Left forelimb (tissue), 1 donor: Measurements from ENCODE around the gene POLR2E.

ENCODE experiments used
- DNase-seq: peaks from one replicate; pipeline ENCODE4 v3.0.0-alpha.2; 2018; ENCODE audit warnings: low spot score

Gene POLR2E

DNA sequence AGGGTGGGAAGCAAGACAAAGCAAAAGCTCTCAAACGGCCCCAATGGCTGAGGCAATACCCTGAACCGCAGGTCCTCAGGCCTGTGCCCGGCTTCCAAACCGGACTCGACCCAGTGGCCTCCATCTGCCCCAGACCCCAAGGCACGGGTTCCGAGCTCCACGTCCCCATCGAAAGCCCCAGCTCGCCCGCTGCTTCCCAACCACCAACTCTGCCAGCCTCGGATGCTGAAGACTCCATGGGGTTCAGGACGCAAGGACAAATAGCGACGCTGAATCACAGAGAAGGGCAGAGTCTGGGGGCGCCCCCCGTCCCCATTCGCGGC is 559 bp downstream of the POLR2E start:
- no peak for DNase-seq

- no peak for DNase-seq
Observed at GRCh38 chr19:1093811-1094553, 1.2 kb downstream of the POLR2E start.

DNA sequence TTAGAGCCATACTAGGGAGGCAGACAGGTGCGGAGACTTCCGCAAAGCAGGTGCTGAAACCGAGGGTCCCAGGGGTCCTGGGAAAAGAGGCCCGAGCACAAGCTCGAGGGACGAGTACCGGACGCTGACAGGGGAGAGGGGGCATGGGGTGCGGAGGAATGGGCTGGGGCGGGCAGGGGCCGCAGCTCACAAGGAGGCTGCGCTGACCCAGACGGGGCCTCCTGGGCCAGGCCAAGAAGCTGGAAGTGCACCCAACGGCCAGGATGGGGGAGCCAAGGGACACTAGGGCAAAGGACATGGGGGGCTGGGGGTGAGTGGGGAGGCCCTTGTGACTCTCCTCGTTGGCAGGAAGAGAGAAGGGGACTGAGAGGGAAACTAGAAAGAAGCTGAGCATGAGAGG is 1.8 kb downstream of the POLR2E start:
- no peak for DNase-seq

- no peak for DNase-seq
Observed at GRCh38 chr19:1091544-1092175, 3.5 kb downstream of the POLR2E start.

DNA sequence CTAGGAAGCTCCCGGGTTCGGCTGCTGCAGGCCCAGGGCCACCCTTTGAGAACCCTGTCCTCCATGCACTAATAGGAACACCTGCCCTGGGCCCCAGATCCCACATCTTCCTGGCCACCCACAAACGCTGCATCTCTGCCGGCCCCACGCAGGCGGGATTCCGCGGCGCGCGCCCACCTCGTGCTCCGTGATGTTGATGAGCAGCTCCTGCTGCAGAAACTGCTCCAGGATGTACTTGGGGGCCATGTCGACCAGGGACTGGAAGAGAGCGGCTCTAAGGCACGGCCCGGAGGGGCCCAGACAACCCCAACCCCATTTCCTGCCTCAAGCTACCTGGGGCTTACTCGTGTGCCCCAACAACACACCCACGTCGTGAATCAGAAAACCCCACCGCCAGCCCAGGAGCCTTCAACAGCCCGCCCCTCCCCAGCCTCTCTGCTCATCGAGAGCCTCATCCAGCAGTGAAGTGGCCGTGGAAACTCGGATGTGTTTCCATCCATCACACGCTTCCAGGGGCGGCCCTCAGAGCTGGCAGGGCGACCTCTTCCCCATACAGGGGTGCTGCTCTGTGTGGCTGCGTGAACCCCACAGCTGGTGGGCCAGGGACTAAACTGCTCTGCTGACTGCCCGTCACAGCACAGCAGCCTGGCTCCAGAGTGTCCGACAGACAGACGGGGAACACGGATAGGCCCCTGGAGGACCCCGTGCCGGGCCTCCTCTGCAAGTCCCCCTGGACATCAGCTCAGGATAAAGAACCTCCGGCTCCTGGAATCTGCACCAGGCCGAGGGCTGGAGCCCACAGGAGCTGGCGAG is 4.2 kb downstream of the POLR2E start:
- no peak for DNase-seq

- no peak for DNase-seq
Observed at GRCh38 chr19:1089891-1090290, 5.3 kb downstream of the POLR2E start.

- no peak for DNase-seq
Observed at GRCh38 chr19:1089126-1089771, 5.9 kb downstream of the POLR2E start.

GRCh38 chr19:1088416-1089010 is 6.7 kb downstream of the POLR2E start:
- no peak for DNase-seq

DNA sequence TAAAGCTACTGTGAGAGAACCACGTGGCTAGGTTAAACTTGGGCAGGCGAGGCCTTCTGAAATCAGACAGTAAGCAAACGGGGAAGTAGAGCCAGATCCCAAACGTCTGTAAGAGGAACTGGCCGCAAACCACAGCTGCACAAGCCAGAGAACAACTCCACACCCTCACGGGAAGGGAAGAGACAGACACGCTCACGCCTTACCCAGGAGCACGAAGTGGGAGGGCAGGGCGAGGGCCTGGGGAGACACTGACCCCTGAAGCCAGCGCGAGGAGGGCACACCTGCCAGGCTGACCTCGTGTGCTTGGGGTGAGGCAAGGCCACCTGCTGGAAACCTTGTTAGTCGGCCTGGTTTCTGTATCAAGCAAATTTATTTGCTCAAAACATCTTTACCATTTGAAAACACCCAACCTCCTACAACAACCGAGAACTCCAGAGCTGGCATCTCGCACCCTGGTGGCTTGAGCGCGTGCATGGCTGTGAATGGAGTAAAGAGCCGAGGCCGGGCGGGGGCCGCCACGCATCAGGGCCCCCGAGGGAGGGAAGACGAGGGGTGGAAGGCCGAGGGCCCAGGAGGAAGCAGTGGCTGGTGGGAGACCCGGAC is 7.3 kb downstream of the POLR2E start:
- DNase-seq: no peak

DNA sequence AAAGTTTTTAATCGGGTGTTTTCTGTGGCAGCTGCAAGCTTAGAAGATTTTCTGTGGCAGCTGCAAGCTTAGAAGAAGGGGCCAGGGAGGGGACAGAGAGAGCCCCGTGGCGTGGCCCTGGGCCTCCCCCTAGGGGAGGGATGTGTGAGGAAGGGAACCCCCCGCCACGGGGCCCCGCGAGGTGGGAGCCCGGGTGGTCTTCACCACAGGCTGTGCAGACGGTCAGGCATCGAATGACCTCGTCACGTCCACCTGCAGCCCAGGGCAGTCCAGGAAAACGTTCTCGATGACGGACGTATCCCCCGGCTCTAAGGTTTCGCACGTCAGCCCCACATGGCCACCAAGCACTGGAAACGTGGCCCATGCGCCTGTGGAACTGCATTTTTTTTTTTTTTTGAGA is 8.6 kb downstream of the POLR2E start:
- DNase-seq: no peak

GRCh38 chr19:1085676-1086442 is 9.3 kb downstream of the POLR2E start:
- no peak for DNase-seq

GRCh38 chr19:1085053-1085658 is 10.0 kb downstream of the POLR2E start:
- DNase-seq: no peak

- DNase-seq: no peak
Observed at GRCh38 chr19:1084024-1084868, 10.9 kb downstream of the POLR2E start.

DNA sequence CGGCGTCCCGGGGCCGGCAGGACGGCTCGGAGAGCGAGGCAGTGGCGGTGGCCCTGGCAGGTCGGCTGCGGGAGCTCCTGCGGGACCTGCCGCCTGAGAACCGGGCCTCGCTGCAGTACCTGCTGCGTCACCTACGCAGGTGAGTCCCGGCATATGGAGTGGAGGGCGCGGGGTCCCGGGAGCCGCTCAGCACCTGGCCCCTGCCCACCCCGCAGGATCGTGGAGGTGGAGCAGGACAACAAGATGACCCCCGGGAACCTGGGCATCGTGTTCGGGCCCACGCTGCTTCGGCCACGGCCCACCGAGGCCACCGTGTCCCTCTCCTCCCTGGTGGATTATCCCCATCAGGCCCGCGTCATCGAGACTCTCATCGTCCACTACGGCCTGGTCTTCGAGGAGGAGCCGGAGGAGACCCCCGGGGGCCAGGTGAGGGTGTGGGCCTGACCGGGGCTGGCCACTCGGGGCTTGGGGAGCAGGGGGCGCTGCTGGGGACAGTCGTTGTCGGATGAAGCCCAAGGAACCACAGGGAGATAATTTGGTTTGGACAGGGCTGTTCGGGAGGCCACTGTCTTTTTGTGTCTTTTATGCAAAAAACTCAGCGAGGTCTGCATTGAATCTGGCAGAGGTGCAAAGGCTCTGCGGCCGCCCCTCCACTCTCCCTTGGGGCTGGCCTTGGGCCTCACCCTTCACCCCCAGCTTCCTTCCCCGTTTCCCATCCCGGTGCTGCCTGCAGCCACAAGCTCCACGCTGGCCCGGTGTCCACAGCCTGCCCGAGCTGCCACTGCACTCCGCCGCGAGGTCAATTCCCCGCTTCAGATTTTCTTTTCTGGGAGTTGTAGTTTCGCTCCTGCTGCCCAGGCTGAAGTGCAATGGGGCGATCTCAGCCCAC is 12.0 kb downstream of the POLR2E start:
- no peak for DNase-seq

DNA sequence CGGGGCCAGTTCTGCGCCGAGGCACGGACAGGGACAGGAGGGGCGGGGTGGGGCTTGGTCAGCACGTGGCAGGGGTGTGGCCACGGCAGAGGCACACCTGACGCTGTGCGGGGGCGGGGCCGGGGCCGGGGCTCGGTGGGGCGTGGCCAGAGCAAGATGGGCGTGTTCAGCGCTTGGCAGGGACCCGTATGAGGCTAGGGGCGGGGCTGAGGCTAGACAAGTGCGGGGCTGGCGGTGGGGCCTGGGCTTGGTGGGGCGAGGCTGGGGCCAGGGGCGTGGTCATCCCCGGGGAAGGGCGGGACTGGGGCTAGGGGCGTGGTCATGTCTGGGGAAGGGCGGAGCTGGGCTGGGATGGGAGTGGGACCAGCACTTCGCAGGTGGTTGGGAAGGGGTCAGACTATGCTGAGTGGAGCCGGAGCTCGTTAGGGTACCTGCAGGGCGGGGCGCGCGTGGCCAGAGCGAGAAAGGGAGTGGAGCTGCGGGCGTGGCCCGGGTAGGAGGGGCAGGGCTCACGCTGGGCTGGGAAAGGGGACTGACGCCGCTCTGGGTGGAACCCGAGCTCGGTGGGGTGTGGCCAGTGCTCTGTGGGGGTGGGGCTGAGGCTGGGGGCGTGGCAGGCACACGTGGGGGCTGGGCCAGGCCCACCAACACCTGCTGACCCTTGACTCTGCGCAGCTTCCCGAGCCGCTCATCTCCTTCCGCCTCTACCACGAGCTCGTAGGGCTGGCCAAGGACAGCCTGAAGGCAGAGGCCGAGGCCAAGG is 12.8 kb downstream of the POLR2E start:
- no peak for DNase-seq

- DNase-seq: no peak
Observed at GRCh38 chr19:1081301-1082164, 13.6 kb downstream of the POLR2E start.
